GM19035 (cell line): ENCODE results near the gene EEF1AKMT1.

Source experiments
- ATAC-seq: cut with Tn5 transposase; IDR thresholded peaks from one replicate; pipeline ENCODE4 v1.9.1; 2021; ENCODE audit not compliant: unreplicated experiment

Gene EEF1AKMT1, protein sequence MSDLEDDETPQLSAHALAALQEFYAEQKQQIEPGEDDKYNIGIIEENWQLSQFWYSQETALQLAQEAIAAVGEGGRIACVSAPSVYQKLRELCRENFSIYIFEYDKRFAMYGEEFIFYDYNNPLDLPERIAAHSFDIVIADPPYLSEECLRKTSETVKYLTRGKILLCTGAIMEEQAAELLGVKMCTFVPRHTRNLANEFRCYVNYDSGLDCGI

GRCh38 chr13:20773194-20774080, at the start of gene EEF1AKMT1:
Gene EEF1AKMT1, minus strand, starts transcription at chr13:20773961. Its CDS starts 16,363 bp downstream, at chr13:20757598.
- ATAC-seq = peak; percentile 81

DNA sequence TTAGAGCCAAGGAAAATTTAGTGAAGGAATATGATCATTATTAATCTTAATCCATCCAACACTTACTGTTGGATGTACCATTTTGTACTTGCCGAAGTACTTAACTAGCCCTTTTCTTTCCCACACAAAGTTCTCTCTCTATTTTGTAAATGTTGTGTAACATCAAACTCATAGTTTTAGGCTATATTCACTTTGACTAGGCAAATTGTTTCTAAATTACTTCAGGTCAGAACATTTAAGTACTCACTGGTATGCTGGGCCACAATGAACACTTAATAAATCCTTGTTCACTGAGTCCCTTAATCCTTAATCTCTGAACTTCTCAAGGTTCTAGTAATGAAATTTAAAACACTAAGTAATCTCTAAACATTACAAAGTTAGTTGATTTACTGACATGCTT, 49.3 kb upstream of the EEF1AKMT1 start:
- no peak for ATAC-seq

GRCh38 chr13:20822406-20822805, 48.6 kb upstream of the EEF1AKMT1 start:
- no peak for ATAC-seq

DNA sequence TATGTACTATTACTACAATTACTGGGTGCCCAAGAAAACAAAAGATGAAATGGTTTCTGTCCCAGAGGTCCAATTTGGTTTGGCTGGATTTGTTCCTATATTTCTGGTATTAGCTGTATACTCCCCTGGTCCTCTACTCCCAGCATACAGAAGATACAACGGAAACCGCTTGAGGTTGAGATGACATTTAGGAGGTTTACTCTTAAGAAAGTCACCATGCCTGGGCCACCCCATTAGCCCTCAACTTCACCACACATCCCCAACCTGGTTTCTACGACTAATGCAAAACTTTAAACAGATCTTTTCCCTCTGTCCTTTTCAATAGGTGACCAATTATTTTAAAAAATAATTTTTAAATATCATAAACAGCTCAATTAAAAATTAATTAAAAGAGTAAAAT, 46.0 kb upstream of the EEF1AKMT1 start:
- no peak for ATAC-seq

- ATAC-seq = no peak
Measured at GRCh38 chr13:20815464-20815863, 41.7 kb upstream of the EEF1AKMT1 start.

DNA sequence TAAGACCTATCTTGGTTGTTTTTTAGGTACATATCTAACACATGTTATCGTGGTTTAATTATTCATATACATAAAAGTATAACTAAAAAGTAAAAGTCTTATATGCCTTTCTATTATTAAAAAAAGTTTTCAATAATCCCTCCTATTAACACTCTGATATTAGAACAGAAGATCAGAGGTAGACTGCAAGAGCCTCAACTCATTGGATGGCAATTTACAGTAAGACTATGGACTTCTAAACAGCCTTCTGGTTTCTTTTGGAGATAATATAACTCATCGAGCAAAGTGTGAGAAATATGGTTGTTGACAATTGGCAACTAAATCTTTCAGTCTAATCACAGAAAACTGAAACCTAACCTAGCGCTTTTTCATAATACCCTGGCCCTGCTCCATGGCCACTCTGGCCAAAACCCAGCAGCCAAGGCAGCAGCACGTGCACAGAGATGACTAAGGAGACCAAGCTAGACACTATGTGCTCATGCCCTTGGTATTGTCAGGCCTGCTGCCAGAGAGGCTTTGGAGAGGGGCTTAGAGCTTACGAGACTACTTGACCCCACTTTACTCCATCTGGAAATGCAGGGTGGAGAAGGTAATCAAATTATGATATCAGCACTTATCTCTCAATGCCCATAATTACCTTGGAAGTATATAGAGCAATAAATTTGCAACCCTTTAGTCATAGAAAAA, 40.6 kb upstream of the EEF1AKMT1 start:
- ATAC-seq = no peak

DNA sequence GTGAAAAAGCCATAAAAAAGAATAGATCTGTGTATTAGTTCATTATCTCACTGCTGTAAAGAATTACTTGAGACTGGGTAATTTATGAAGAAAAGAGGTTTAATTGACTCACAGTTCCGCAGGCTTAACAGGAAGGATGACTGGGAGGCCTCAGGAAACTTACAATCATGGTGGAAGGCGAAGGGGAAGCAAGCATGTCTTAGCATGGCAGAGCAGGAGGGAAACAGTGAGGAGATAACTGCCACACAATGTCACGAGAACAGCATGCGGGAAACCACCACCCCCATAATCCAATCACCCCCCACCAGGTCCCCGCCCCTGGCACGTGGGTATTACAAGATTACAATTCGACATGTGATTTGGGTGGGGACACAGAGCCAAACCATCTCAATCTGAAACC, 39.1 kb upstream of the EEF1AKMT1 start:
- ATAC-seq = no peak

DNA sequence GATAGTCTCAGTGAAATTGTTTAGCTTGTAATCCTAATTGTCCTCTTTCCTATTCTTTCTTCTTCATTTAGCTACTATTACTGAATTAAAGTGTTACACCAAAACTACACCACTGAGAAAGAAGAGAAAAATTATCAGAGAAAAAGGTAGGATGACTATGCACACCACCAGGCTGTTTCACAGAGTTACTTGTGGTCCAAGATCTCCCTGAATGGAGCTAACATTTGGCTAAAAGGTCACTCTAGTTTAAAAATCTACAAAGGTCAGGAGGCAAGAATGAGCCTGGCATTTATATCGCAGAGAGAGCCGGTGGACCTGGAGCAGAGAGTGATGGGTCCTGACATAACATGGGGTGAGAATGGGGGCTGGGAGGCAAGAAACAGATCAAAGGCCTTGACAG, 37.0 kb upstream of the EEF1AKMT1 start:
- no peak for ATAC-seq

DNA sequence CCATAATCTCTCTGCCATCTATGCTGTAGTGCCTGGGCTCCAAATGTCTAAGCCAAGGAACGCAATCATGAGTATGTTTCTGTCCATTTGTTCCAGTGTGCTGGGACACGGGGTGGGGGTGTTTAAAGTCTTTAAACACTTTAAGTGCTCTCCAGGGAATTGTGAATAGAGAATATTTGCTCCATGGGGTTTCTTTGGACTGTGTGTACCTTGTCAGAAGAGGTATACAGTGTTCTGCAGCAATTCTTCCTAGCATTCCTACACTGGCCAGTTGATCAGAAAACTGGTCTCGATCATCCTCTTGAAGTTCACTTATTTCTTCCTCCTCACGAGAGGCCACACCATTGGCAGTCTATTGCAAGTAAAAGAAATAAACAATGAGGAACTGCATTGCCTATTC, 35.1 kb upstream of the EEF1AKMT1 start:
- ATAC-seq = no peak

DNA sequence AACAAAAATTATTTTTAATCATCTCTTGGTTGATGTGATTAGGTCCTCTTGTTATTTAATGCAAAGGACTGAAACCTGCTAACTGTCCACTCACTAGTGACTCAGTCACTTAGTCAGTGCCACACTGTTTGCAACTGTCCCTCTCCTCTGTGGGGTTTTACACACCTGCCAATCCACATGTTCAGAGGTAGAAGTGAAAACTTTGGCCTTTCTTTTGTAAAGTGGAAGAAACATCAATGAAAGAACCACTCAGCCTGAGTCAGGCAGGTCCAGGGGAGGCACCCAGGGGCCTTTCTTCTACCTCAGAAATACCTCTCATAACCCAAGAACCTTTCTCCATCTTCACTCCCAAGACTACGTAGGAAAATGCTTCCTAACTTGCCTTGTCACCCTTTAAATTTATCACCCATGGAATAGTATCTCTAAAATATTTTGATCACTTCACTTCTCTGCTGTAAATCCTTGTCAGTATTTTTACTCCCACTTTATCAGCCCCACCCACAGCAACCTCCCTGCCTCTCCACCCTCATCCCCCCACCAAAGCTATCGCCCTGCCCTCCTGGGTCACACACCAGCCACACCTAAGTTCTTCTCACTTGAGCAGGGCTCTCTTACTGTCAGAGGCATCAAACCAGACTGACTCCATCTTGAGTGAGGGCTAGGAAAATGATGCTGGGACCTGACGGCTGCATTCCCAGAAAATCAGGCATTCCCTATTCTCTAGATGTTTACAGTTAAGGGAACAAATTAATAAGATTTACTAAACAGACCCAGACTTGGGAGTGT, 29.6 kb upstream of the EEF1AKMT1 start:
- no peak for ATAC-seq

GRCh38 chr13:20801707-20802106, 27.9 kb upstream of the EEF1AKMT1 start:
- ATAC-seq = no peak

DNA sequence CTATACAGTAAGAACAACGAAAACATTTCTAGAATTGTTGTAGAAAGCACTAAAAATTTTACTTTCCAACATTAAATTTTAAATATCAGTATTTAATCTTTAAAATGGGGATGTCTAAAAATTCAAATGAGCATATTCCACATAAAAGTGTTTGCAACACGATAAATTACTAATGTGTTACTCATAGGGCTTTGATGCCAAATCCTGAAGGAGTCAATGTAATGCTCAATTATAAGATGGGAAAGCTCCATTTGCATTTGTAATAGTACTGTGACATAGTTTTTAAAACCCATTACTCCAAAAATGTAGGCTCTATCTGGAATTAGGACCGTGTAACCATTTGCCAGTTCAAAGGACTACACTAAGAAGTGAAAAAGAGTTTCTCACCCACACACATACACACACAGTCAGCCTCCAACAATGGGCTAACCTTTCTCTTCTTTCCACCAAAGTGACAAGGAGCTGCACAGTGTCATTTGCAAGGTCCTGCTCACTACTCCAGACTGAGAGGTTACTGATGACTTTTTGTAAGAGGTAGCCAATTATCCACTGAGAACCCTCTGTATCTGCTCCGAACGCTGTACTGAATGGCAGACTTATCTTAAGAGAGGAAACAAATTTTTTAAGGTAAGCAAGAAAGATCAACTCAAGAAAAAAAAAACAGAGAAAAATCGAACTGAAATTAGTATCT, 26.1 kb upstream of the EEF1AKMT1 start:
- ATAC-seq = no peak

DNA sequence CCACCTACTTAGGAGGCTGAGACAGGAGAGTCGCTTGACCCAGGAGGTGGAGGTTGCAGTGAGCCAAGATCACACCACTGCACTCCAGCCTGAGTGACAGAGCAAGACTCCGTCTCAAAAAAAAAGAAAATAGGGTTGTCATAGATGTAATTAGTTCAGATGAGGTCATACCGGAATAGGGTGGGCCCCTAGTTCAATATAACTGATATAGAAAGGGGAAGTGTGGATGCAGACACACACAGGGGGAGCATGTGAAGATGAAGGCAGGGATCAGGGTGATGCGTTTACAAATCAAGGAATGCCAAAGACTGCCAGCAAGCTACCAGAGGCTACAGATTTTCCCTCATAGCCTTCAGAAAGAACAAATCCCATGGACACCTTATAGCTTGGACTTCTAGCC, 24.3 kb upstream of the EEF1AKMT1 start:
- no peak for ATAC-seq

DNA sequence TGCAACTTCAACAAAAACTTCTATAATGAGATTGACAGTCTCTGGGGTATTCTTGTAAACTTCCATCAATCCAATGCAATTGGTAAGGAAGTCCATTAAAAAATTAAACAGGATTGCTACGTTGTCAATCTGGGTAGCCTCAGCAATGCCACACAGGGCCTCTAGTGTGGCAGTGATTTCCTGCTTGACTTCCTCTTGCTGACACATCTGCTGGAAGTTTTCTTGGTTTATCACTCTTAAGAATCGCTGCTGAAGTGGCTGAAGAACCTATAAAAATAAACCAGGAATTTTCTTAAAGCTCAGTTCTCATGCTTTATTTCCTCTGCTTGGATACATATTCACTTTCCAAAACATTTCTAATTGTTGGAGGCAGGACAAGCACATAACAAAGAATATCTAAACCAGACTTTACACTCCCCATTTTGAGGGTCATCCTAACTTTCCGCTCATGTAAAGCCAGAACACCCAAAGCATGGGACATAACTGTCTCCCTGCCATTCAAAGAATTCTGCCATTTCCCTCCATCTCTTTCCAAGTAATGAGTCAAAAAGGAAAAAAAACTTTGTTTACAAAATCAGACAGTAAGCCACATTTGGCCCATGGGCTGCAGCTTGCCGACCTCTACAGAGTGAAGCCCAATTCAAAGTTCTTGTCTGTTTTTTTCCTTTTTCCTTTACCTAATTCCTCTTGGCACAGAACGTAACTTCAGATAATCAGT, 23.2 kb upstream of the EEF1AKMT1 start:
- ATAC-seq = no peak

- no peak for ATAC-seq
Measured at GRCh38 chr13:20789665-20790064, 15.9 kb upstream of the EEF1AKMT1 start.

DNA sequence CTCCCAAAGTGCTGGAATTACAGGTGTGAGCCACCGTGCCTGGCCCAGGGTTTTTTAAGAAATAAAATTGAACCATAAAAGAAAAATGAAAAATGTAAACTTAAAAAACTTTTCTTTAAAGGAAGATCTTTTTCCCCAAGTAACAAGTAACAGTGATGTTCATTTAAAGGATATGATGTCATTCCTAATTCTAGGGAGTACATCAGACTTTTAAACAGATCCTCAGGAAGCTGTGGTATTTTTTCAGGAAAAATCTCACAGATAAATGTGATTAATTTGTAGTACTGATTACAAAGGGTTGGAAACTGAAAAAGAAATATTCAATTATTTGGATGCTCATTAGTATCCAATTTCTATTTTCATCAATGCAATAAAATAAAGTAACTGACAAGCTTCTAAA, 14.6 kb upstream of the EEF1AKMT1 start:
- ATAC-seq = no peak

DNA sequence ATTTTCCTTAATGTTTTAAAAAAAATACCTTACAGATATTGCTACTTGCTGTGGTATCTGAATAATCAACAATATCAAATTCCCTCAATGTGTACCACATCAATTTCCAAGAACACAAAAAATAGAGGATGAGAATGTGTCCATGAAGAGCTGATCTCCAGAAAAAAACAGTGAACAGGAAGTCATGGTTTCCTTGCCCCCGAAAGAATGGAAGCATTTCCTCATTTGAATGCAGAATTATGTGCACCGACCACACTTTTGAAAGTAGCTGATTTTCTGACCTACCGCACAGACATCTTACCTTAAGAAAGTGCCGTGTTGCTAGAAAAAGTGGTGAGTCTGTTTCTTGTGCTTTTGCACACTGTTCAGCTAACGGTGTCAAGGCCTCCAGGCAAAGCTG, 13.4 kb upstream of the EEF1AKMT1 start:
- no peak for ATAC-seq

GRCh38 chr13:20782116-20782708, 8.5 kb upstream of the EEF1AKMT1 start:
- peak; percentile 67 for ATAC-seq

GRCh38 chr13:20780317-20780716, 6.6 kb upstream of the EEF1AKMT1 start:
- ATAC-seq = no peak
